Progenitor cell of endocrine pancreas (in vitro differentiated cells): ENCODE data around the gene SCRT2. TPM values are rescaled to one million over a fixed set of nuclear protein-coding genes. Genes with fewer than 3 reads are reported as not detected.

Experiments
- DNase-seq: peaks from one replicate; pipeline ENCODE4 v3.0.0; 2021; ENCODE audit warnings: low spot score; ENCODE audit not compliant: unreplicated experiment
- H3K27ac Mint-ChIP-seq: 2 replicates; pipeline ENCODE4 v1.8.0; 2021; ENCODE audit warnings: mild to moderate bottlenecking, moderate library complexity, mixed read lengths
- H3K27me3 Mint-ChIP-seq: 2 replicates; pipeline ENCODE4 v1.8.0; 2021; ENCODE audit warnings: mixed read lengths
- H3K36me3 Mint-ChIP-seq: 2 replicates; pipeline ENCODE4 v1.8.0; 2022; ENCODE audit warnings: mixed read lengths; ENCODE audit not compliant: insufficient read depth
- H3K4me1 Mint-ChIP-seq: 2 replicates; pipeline ENCODE4 v1.8.0; 2021; ENCODE audit warnings: low read depth, mixed read lengths
- H3K4me3 Mint-ChIP-seq: 2 replicates; pipeline ENCODE4 v1.8.0; 2021; ENCODE audit warnings: low read depth, mild to moderate bottlenecking, moderate library complexity, mixed read lengths
- H3K9me3 Mint-ChIP-seq: 2 replicates; pipeline ENCODE4 v1.8.0; 2021; ENCODE audit warnings: low read depth, mixed read lengths
- CTCF ChIP-seq: fragments of 200-600 bp; sonication (generic); IDR thresholded peaks from one replicate; pipeline ENCODE4 v1.5.0; 2021; ENCODE audit warnings: antibody characterized with exemption, mild to moderate bottlenecking; ENCODE audit not compliant: unreplicated experiment
- total RNA-seq: library from RNA; stranded (reverse); gene quantifications from 2 replicates; pipeline ENCODE4 v1.2.1, GENCODE V29; 2021

Gene SCRT2
- total RNA-seq, 1 donor from 2014 or later = not detected

- Mint-ChIP-seq H3K27me3 (peaks cover 81% of the 10 kb centered on the region), H3K4me1 (peaks cover 2% of the 10 kb centered on the region), H3K9me3 (no peaks in the 10 kb centered on the region), H3K4me3 (no peak overlapping the region), H3K36me3 (no peaks in the 10 kb centered on the region), H3K27ac (no peak overlapping the region)
- DNase-seq = no peak
- TF ChIP-seq CTCF = no peak
Measured at GRCh38 chr20:658731-659291, 16.8 kb downstream of the SCRT2 start.

GRCh38 chr20:658202-658601 is 17.4 kb downstream of the SCRT2 start:
- no peak overlapping the region for H3K4me3 Mint-ChIP-seq
- DNase-seq = no peak
- no peak for TF ChIP-seq CTCF
- no peak overlapping the region for H3K27ac Mint-ChIP-seq
- peaks cover 3% of the 10 kb centered on the region for H3K4me1 Mint-ChIP-seq
- H3K27me3 Mint-ChIP-seq = peaks cover 80% of the 10 kb centered on the region
- no peaks in the 10 kb centered on the region for H3K9me3 Mint-ChIP-seq
- H3K36me3 Mint-ChIP-seq = no peaks in the 10 kb centered on the region

- Mint-ChIP-seq H3K4me1 (peaks cover 12% of the 10 kb centered on the region), H3K4me3 (no peak overlapping the region), H3K9me3 (no peaks in the 10 kb centered on the region), H3K36me3 (no peaks in the 10 kb centered on the region), H3K27ac (no peak overlapping the region), H3K27me3 (peaks cover 64% of the 10 kb centered on the region)
- DNase-seq = no peak
- no peak for TF ChIP-seq CTCF
Measured at GRCh38 chr20:655726-656624, 19.6 kb downstream of the SCRT2 start.

GRCh38 chr20:654417-654750 is 21.2 kb downstream of the SCRT2 start:
- Mint-ChIP-seq H3K9me3 (no peaks in the 10 kb centered on the region), H3K27ac (no peak overlapping the region), H3K36me3 (peaks cover 6% of the 10 kb centered on the region), H3K4me3 (peak overlapping the region; percentile 70), H3K4me1 (peaks cover 12% of the 10 kb centered on the region), H3K27me3 (peaks cover 51% of the 10 kb centered on the region)
- TF ChIP-seq CTCF = no peak
- no peak for DNase-seq

- DNase-seq = no peak
- Mint-ChIP-seq H3K27ac (peak overlapping the region; percentile 85), H3K4me3 (peak overlapping the region; percentile 70), H3K4me1 (peaks cover 12% of the 10 kb centered on the region), H3K36me3 (peaks cover 10% of the 10 kb centered on the region), H3K9me3 (no peaks in the 10 kb centered on the region), H3K27me3 (peaks cover 45% of the 10 kb centered on the region)
- TF ChIP-seq CTCF = no peak
Measured at GRCh38 chr20:653590-654416, 21.8 kb downstream of the SCRT2 start.
